ENCODE results near the gene VSTM4. TPM values are rescaled to one million over a fixed set of nuclear protein-coding genes. Genes with fewer than 3 reads are reported as not detected.

Gene VSTM4
- total RNA-seq, 1 experiment from 2014 or later: 0.72 TPM

DNA sequence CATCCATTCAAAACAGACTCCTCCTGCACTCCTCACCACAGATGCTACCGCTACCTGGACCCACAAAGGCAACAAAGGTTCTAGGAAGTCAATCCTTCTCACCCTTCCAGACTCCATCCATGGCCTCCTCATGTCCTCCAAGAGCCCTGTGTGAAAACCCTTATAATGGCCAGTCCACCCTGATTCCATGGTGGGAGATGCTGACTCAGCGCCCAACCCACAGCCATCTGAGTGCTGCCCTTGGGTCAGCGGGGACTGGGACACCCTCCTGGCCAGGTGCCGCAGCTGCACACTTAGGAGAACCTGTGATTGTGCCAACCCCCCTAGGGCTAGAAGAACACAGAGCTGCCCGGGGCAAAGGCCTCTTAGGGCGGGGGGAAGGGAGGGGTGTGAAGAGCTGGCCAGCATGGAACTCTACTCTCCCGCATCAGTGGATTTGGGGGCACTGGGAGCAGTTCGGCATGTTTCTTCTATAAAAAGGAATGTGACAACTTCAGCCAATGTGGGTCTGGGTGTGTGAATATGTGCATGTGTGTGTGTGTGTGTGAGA, 47.5 kb upstream of the VSTM4 start:
- Mint-ChIP-seq H3K27me3 (ENCODE audit: low read depth) (peaks cover 4% of the 10 kb centered on the region; the same call in 1 of the 2 replicates), H3K4me3 (no peak overlapping the region), H3K4me1 (peaks cover 29% of the 10 kb centered on the region), H3K36me3 (no peaks in the 10 kb centered on the region), H3K27ac (no peak overlapping the region), H3K9me3 (no peaks in the 10 kb centered on the region)
- ChIA-PET CTCF (interaction anchor here (1.2 to 2.6 kb wide), 3 partner anchors 181 to 229 kb away, joined by 3 to 25 read pairs (median 7); no protein-coding TSS in a partner anchor), POLR2A (no interaction called here)
- no peak for DNase-seq (ENCODE audit: low spot score)
- ATAC-seq: no peak
- no peak for TF ChIP-seq TCF7 (CRISPR knock-in tag; IDR thresholded peaks at IDR 0.05; ENCODE audit: low read depth)
- TF ChIP-seq, protein P1, sequence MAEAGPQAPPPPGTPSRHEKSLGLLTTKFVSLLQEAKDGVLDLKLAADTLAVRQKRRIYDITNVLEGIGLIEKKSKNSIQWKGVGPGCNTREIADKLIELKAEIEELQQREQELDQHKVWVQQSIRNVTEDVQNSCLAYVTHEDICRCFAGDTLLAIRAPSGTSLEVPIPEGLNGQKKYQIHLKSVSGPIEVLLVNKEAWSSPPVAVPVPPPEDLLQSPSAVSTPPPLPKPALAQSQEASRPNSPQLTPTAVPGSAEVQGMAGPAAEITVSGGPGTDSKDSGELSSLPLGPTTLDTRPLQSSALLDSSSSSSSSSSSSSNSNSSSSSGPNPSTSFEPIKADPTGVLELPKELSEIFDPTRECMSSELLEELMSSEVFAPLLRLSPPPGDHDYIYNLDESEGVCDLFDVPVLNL (CRISPR knock-in tag; IDR thresholded peaks at IDR 0.05; ENCODE audit: borderline replicate concordance, low read depth): no peak
- no peak for TF ChIP-seq ZNF219 (CRISPR knock-in tag; IDR thresholded peaks at IDR 0.05; ENCODE audit: borderline replicate concordance)
- no peak for TF ChIP-seq ATF2 (CRISPR knock-in tag; IDR thresholded peaks at IDR 0.05; ENCODE audit: borderline replicate concordance, low read depth)
- TF ChIP-seq CREM (CRISPR knock-in tag; IDR thresholded peaks at IDR 0.05): no peak
- no peak for TF ChIP-seq AR (CRISPR knock-in tag; IDR thresholded peaks at IDR 0.05)
- no peak for TF ChIP-seq RELA (CRISPR knock-in tag; IDR thresholded peaks at IDR 0.05; ENCODE audit: borderline replicate concordance)
- TF ChIP-seq ZBTB21 (CRISPR knock-in tag; IDR thresholded peaks at IDR 0.05; ENCODE audit: borderline replicate concordance): no peak
- TF ChIP-seq, protein P2, sequence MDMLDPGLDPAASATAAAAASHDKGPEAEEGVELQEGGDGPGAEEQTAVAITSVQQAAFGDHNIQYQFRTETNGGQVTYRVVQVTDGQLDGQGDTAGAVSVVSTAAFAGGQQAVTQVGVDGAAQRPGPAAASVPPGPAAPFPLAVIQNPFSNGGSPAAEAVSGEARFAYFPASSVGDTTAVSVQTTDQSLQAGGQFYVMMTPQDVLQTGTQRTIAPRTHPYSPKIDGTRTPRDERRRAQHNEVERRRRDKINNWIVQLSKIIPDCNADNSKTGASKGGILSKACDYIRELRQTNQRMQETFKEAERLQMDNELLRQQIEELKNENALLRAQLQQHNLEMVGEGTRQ (CRISPR knock-in tag; IDR thresholded peaks at IDR 0.05): no peak
- TF ChIP-seq CREB1 (CRISPR knock-in tag; IDR thresholded peaks at IDR 0.05): no peak
- no peak for TF ChIP-seq GTF2I (CRISPR knock-in tag; conservative IDR thresholded peaks at IDR 0.05)
- no peak for TF ChIP-seq KAT7 (CRISPR knock-in tag; IDR thresholded peaks at IDR 0.05; ENCODE audit: borderline replicate concordance)
- TF ChIP-seq HMGXB4 (CRISPR knock-in tag; IDR thresholded peaks at IDR 0.05): no peak
- TF ChIP-seq, protein P3, sequence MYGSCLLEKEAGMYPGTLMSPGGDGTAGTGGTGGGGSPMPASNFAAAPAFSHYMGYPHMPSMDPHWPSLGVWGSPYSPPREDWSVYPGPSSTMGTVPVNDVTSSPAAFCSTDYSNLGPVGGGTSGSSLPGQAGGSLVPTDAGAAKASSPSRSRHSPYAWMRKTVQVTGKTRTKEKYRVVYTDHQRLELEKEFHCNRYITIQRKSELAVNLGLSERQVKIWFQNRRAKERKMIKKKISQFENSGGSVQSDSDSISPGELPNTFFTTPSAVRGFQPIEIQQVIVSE (CRISPR knock-in tag; IDR thresholded peaks at IDR 0.05; ENCODE audit: borderline replicate concordance): no peak
- TF ChIP-seq SMAD4 (CRISPR knock-in tag; IDR thresholded peaks at IDR 0.05): no peak
- TF ChIP-seq MYBL2 (CRISPR knock-in tag; IDR thresholded peaks at IDR 0.05): no peak
- TF ChIP-seq, protein P4, sequence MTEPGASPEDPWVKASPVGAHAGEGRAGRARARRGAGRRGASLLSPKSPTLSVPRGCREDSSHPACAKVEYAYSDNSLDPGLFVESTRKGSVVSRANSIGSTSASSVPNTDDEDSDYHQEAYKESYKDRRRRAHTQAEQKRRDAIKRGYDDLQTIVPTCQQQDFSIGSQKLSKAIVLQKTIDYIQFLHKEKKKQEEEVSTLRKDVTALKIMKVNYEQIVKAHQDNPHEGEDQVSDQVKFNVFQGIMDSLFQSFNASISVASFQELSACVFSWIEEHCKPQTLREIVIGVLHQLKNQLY (CRISPR knock-in tag; IDR thresholded peaks at IDR 0.05): no peak
- no peak for TF ChIP-seq HMGA2 (CRISPR knock-in tag; IDR thresholded peaks at IDR 0.05)

Data from WTC11 (cell line).